GM18508 (cell line): ENCODE data around the gene ALG12.

Source experiments
- ATAC-seq: cut with Tn5 transposase; IDR thresholded peaks from one replicate; pipeline ENCODE4 v1.9.1; 2021; ENCODE audit warnings: moderate number of reproducible peaks; ENCODE audit not compliant: insufficient read depth, unreplicated experiment

Gene ALG12

GRCh38 chr22:49917974-49918910 is at the start of gene ALG12, which contains the start of gene CRELD2:
ALG12 (minus strand) TSS chr22:49918438; CDS start chr22:49913765, 4,673 bp downstream.
CRELD2 (plus strand) TSS chr22:49918634; CDS start chr22:49918770, 136 bp downstream.
- ATAC-seq, result peak; percentile 55

GRCh38 chr22:49967706-49968208 is 49.5 kb upstream of the ALG12 start:
- no peak for ATAC-seq

- ATAC-seq, result no peak
Observed at GRCh38 chr22:49966774-49967705, 48.8 kb upstream of the ALG12 start.

- no peak for ATAC-seq
Observed at GRCh38 chr22:49966041-49966773, 48.0 kb upstream of the ALG12 start.

GRCh38 chr22:49965091-49966040 is 47.1 kb upstream of the ALG12 start:
- no peak for ATAC-seq

- ATAC-seq, result no peak
Observed at GRCh38 chr22:49964136-49965090, 46.2 kb upstream of the ALG12 start.

GRCh38 chr22:49963647-49964026 is 45.4 kb upstream of the ALG12 start:
- no peak for ATAC-seq

- no peak for ATAC-seq
Observed at GRCh38 chr22:49962751-49963646, 44.8 kb upstream of the ALG12 start.

- ATAC-seq, result no peak
Observed at GRCh38 chr22:49962012-49962750, 43.9 kb upstream of the ALG12 start.

- no peak for ATAC-seq
Observed at GRCh38 chr22:49961601-49962011, 43.4 kb upstream of the ALG12 start.

- ATAC-seq, result no peak
Observed at GRCh38 chr22:49961005-49961600, 42.9 kb upstream of the ALG12 start.

- peak; percentile 37 for ATAC-seq
Observed at GRCh38 chr22:49960159-49961004, 42.1 kb upstream of the ALG12 start, which contains the start of gene PIM3. PIM3 (plus strand) TSS chr22:49960772; CDS start chr22:49960948, 176 bp downstream.

GRCh38 chr22:49959782-49960158 is 41.5 kb upstream of the ALG12 start:
- no peak for ATAC-seq

- ATAC-seq, result no peak
Observed at GRCh38 chr22:49958931-49959781, 40.9 kb upstream of the ALG12 start.
